Measurements from ENCODE around the gene SKI.
"Not testable (repeated sequence)": the region's sequence is repeated elsewhere in the genome, so short reads cannot be mapped to it uniquely, and the experiment has no call there.

SKI gene

GRCh38 chr1:2237773-2238172 lies 9.7 kb downstream of the SKI start:
- DNase-seq, result peak in 4 of 10 donors; percentile 42 to 93 (median 75)
- intact Hi-C loops (cut with DNase I), result no loop called here

- DNase-seq, result peak in 2 of 10 donors; percentile 82 to 83
- intact Hi-C loops (cut with DNase I), result no loop called here
Measured at GRCh38 chr1:2238361-2239012, 10.4 kb downstream of the SKI start.

- DNase-seq, result no peak
- intact Hi-C loops (cut with DNase I), result no loop called here
Measured at GRCh38 chr1:2239013-2239370, 10.9 kb downstream of the SKI start.

- intact Hi-C loops (cut with DNase I), result no loop called here
- peak in 2 of 10 donors; percentile 73 to 84 for DNase-seq
Measured at GRCh38 chr1:2239384-2239985, 11.4 kb downstream of the SKI start.

- peak in 6 of 10 donors; percentile 57 to 92 (median 66) for DNase-seq
- intact Hi-C loops (cut with DNase I), result no loop called here
Measured at GRCh38 chr1:2240270-2241156, 12.4 kb downstream of the SKI start.

GRCh38 chr1:2241820-2242219 lies 13.7 kb downstream of the SKI start:
- peak in 2 of 10 donors; percentile 59 to 64 for DNase-seq
- intact Hi-C loops (cut with DNase I), result no loop called here

- DNase-seq, result peak in 6 of 10 donors; percentile 27 to 94 (median 80)
- intact Hi-C loops (cut with DNase I), result no loop called here
Measured at GRCh38 chr1:2242814-2243725, 15.0 kb downstream of the SKI start.

- intact Hi-C loops (cut with DNase I); DNase-seq: not testable (repeated sequence)
Measured at GRCh38 chr1:2247045-2247394, 18.9 kb downstream of the SKI start.

GRCh38 chr1:2247760-2248126 lies 19.6 kb downstream of the SKI start:
- DNase-seq, result peak in 2 of 10 donors; percentile 30 to 85
- intact Hi-C loops (cut with DNase I), result no loop called here

GRCh38 chr1:2248127-2248826 lies 20.2 kb downstream of the SKI start:
- intact Hi-C loops (cut with DNase I), result no loop called here
- DNase-seq, result peak in 3 of 10 donors; percentile 29 to 88 (median 83)

GRCh38 chr1:2248854-2249558 lies 20.9 kb downstream of the SKI start:
- intact Hi-C loops (cut with DNase I), result no loop called here

GRCh38 chr1:2249559-2249906 lies 21.4 kb downstream of the SKI start:
- DNase-seq, result peak in 1 of 10 donors; percentile 52
- intact Hi-C loops (cut with DNase I), result no loop called here

More at GRCh38 chr1:2248854-2249558, 20.9 kb downstream of the SKI start:
- peak in 3 of 10 donors; percentile 66 to 89 (median 86) for DNase-seq

GRCh38 chr1:2250721-2251281 lies 22.7 kb downstream of the SKI start:
- intact Hi-C loops (cut with DNase I), result no loop called here
- DNase-seq, result no peak

- no peak for DNase-seq
- intact Hi-C loops (cut with DNase I), result no loop called here
Measured at GRCh38 chr1:2251363-2251762, 23.2 kb downstream of the SKI start.

GRCh38 chr1:2251786-2252185 lies 23.7 kb downstream of the SKI start:
- intact Hi-C loops (cut with DNase I), result no loop called here
- no peak for DNase-seq

GRCh38 chr1:2252423-2252822 lies 24.3 kb downstream of the SKI start:
- intact Hi-C loops (cut with DNase I), result no loop called here
- no peak for DNase-seq

GRCh38 chr1:2253036-2253796 lies 25.1 kb downstream of the SKI start:
- intact Hi-C loops (cut with DNase I), result no loop called here
- no peak for DNase-seq

GRCh38 chr1:2253797-2254480 lies 25.8 kb downstream of the SKI start:
- intact Hi-C loops (cut with DNase I), result no loop called here
- no peak for DNase-seq
